Left lobe of liver (tissue), 2 donors: ENCODE results near the gene USP37. TPM values are rescaled to one million over a fixed set of nuclear protein-coding genes. Genes with fewer than 3 reads are reported as not detected.

Experiments
- ATAC-seq: fragments of 200-7000 bp; cut with Tn5 transposase; one replicate; pipeline ENCODE4 v1.9.1; 2020; ENCODE audit warnings: mild to moderate bottlenecking, moderate library complexity
- DNase-seq: peaks from one replicate; pipeline ENCODE4 v3.0.0-alpha.2; 2020; ENCODE audit warnings: low spot score
- total RNA-seq: library from RNA; stranded (reverse); gene quantifications from one replicate; pipeline ENCODE4 v1.2.1, GENCODE V29; 2021
- donor health status: DM: no; HTN: no; CAD: no; lungs with moderate emphysema.
- donor health status: DM: no; HTN: yes; CAD: no.

The USP37 gene
- total RNA-seq, 1 donor from 2014 or later, result 4.8 TPM

DNA sequence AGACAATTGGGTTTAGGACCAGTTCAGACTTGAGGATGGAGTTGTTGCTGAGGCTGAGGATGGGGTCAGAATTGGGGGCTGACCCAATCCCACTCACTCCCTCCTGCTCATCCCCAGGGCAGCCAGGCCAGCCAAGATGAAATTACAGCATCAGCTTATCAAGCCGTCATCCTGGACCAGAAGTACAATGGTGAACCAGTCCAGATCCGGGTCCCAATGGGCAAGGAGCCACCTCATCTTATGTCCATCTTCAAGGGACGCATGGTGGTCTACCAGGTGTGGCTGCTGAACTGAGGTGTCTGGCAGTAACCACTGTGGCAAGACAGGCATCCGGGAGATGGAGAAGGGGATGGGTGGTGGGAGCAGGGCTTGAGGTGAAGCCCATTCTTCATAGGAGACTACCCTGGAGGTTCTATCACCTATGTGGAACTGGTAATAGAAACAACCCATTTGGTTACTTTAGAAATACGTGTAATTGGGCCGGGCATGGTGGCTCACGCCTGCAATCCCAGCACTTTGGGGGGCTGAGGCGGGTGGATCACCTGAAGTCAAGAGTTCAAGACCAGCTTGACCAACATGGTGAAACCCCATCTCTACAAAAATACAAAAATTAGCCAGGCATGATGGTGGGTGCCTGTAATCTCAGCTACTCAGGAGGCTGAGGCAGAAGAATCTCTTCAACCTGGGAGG is 135.3 kb downstream of the USP37 start:
- DNase-seq (no peak), ATAC-seq (no peak)

GRCh38 chr2:218431878-218432277 is 136.3 kb downstream of the USP37 start:
- DNase-seq (no peak), ATAC-seq (no peak)

DNA sequence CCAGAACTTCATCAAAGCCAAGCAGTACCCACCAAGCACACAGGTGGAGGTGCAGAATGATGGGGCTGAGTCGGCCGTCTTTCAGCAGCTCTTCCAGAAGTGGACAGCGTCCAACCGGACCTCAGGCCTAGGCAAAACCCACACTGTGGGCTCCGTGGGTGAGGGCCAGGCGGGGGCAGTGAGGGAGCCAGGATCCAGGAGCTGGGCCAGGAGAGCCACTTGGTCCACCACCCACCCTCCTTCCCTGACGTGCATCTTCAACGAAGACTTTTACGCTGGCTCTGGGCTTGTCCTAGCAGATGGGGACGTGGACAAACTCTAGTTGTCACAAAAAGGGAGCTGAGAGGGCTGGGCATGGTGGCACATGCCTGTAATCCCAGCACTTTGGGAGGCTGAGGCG is 137.4 kb downstream of the USP37 start:
- ATAC-seq, result no peak

GRCh38 chr2:218429911-218430692 is 138.0 kb downstream of the USP37 start:
- ATAC-seq (no peak), DNase-seq (no peak)

More for the DNA sequence above, 137.4 kb downstream of the USP37 start:
- DNase-seq, result no peak

DNA sequence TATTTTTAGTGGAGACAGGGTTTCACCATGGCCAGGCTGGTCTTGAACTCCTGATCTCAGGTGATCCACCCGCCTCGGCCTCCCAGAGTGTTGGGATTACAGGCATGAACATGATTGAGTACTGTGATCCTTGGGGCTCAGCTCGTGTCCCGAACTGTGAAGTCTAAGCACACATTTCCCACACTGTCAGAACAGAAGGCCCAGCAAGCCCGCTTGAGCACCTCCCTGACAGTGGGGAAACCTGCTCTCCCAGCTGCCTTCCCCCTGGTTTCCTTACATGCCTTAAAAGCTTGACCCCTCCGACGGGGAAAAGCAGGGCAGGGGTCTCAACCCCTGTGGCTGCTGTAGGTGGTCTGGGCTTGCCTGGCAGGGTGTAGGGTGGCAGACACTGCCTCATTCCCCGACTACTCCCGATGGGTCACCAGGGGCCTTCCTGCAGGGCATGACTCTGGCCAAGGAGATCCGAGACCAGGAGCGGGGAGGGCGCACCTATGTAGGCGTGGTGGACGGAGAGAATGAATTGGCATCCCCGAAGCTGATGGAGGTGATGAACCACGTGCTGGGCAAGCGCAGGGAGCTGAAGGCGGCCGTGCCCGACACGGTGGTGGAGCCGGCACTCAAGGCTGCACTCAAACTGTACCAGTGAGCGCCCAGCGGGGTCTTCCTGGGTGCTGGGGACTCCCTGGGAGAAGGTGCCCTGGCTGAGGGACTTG is 139.1 kb downstream of the USP37 start:
- DNase-seq (no peak), ATAC-seq (no peak)

DNA sequence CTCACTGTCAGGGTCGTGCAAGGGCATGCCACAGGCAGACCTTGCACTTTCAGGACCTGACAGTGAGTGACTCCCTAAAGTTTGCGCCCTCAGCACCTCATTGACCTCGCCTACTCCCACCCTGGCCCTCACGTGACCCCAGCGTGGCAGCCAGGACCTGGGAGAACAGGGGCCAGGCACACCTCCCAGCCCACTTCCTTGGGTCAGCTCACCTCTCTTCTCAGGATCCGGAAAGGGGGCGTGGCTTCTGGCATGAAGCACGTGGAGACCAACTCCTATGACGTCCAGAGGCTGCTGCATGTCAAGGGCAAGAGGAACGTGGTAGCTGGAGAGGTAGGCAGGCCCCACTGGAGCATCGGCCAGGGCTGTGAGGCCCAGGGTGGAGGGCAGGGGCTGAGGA is 140.4 kb downstream of the USP37 start:
- DNase-seq (no peak), ATAC-seq (no peak)

GRCh38 chr2:218425531-218425930 is 142.6 kb downstream of the USP37 start:
- ATAC-seq (no peak), DNase-seq (no peak)

- DNase-seq (no peak), ATAC-seq (no peak)
Measured at GRCh38 chr2:218423584-218423983, 144.6 kb downstream of the USP37 start.

GRCh38 chr2:218422403-218423086 is 145.6 kb downstream of the USP37 start:
- ATAC-seq (no peak), DNase-seq (no peak)

GRCh38 chr2:218421027-218421426 is 147.1 kb downstream of the USP37 start:
- DNase-seq (no peak), ATAC-seq (no peak)

DNA sequence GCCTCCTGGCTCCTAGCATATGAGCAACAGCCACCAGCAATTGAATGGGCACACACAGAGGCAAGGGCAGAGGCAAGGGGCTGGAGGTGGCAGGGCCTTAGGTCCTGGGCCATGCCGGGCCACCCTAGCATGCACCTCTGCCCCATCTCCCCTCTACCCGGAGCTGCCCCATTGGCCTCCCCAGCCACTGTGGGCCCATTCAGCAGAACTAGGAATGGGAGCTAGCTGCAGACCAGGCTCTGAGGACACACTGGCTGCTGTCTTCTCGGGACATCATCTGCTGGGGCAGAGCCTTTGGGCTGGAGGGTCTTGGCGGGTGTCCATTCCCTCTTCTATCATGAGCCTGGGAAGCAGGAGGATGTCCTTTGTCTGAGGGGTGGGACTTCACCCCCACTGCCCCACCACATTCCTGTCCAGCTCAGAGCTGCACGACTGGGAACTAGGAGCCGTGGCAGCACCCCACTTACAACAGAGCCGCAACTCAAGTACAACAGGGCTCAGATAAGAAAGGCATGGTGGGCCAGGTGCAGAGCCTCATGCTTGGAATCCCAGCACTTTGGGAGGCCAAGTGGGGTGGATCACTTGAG is 148.4 kb downstream of the USP37 start:
- ATAC-seq (no peak), DNase-seq (no peak)

DNA sequence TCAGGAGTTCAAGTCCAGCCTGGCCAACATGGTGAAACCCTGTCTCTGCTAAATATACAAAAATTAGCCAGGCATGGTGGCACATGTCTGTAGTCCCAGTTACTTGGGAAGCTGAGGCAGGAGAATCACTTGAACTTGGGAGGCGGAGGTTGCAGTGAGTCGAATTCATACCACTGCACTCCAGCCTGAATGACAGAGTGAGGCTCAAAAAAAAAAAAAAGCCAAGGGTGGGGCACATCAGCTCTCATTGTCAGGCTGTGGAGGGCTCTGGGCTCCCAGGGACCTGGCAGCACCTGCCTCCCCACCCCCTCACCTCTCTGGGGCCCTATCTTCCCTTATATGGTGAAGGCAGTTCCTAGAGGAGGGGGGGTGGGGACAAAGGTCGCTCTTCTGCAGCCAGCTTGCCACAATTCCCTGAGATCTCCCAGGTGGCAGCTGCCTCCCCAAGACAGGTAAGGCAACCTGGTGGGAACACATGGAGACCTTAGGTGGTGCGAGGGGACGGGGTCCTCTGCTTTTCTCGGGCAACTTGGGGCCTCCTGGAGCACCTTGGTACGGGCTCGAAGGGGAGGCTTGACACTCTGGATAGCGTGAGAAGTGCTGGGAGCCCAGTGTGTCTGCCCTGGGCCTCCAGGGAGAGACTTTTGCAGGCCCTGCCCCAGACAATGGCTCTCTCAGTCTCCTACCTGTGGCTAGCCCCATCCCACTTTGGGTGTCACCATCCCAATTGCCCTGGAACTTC is 149.3 kb downstream of the USP37 start, which contains the start of gene VIL1:
TSS of gene VIL1 (plus strand) at position 407 of the 742 bp plus-strand sequence. CDS start 4,656 bp downstream, outside the sequence.
- DNase-seq, result no peak

GRCh38 chr2:218418321-218418716 is 149.8 kb downstream of the USP37 start:
- DNase-seq (no peak), ATAC-seq (no peak)

More for the DNA sequence above, 149.3 kb downstream of the USP37 start, which contains the start of gene VIL1:
- peak; percentile 90 for ATAC-seq

DNA sequence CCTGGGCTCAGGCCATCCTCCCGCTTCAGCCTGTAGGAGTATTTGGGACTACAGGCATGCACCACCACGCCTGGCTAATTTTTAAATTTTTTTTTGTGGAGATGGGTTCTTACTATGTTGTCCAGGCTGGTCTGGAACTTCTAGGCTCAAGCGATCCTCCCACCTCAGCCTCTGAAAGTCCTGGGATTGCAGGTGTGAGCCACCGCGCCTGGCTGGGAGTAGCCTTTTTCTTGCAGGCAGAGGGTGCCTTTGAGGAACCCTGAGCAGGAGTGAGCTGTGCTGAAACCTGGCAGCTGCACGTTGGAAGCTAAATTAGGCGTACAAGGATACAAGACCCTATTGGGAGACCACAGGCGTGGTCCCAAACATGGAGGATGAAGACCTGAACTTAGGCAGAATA is 160.4 kb downstream of the USP37 start:
- ATAC-seq (no peak), DNase-seq (no peak)

DNA sequence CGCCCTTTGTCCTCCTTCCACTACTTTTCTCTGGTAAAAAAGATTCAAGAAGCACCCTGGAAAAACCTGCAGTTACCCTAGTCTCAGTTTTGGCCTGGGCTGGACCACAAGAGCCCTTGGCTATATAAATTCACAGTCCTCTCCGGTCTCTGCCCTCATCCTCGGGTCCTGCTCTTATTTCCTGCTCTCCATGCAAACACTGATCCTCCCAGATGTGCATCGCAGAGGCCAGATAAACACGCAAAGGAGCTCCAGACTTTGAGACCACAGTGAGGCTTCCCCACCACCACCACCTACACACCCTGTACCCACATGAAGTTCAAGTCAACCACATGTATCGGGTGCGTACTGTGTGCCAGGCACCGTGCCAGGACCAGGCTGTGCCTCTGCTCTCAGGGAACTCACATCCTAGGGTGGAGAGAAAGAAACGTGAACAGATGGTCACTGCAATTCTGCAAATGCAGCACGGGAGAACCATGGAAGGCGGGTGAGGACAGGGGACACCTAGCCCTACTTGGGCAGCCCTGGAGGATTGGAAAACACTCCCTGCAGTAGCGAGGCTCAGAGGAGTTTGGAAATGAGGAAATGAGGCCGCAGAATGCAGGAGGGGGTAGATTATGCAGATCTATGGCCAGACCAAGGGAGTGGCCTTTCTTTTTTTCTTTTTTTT is 161.1 kb downstream of the USP37 start:
- ATAC-seq (peak; percentile 34), DNase-seq (peak; percentile 84)

GRCh38 chr2:218406209-218406948 is 161.8 kb downstream of the USP37 start:
- ATAC-seq (peak; percentile 85), DNase-seq (peak; percentile 98)

DNA sequence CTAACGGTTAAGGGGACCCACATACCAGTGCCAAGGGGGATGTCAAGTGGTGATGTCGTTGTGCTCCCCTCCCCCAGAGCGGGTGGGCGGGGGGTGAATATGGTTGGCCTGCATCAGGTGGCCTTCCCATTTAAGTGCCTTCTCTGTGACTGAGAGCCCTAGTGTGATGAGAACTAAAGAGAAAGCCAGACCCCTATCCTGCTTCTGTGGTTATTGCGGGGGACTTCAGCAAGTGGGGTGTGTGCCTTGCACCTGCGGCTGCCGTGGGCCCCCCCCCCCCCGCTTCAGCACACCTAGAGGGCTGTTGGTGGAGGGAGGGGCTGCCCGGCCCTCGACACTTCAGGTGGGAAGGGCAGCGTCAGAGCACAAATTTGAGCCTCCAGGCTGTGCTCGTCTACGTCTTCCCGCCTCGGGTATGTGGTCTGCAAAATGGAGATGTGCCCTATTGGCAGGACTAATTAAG is 162.4 kb downstream of the USP37 start:
- DNase-seq, result peak; percentile 66
- no peak for ATAC-seq

GRCh38 chr2:218405086-218405745 is 162.9 kb downstream of the USP37 start:
- ATAC-seq, result no peak
- DNase-seq, result no peak
